HG02885 (cell line): ENCODE data around the gene E2F8.
"Not testable (repeated sequence)": the region's sequence is repeated elsewhere in the genome, so short reads cannot be mapped to it uniquely, and the experiment has no call there.

Experiments used
- ATAC-seq: cut with Tn5 transposase; IDR thresholded peaks from one replicate; pipeline ENCODE4 v1.9.1; 2021; ENCODE audit warnings: mild to moderate bottlenecking; ENCODE audit not compliant: unreplicated experiment, poor library complexity

The E2F8 gene

GRCh38 chr11:19240420-19241259 lies at the start of gene E2F8:
E2F8 (minus strand) TSS chr11:19240945; CDS start chr11:19240121, 824 bp downstream.
- peak; percentile 89 for ATAC-seq

GRCh38 chr11:19290356-19290755 lies 49.6 kb upstream of the E2F8 start:
- no peak for ATAC-seq

- no peak for ATAC-seq
Measured at GRCh38 chr11:19288256-19288655, 47.5 kb upstream of the E2F8 start.

DNA sequence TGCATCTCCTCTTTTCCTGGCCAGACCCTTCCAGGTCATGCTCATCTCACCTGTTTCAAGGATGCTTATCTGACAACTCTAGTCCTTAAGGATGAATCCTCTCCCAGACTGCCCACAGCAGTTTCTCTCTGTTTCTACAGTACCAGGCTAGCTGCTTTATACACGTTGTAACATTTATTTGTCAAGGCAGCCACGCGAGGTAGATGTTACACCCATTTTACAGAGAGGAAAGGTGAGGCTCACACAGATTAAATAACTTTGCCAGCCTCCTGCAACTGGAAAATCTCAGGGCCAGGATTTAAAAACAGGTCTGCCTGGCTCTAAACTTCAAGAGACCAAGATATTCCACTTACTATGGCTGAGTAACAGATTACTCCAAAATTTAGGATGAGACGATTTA lies 45.7 kb upstream of the E2F8 start:
- ATAC-seq: no peak

GRCh38 chr11:19284881-19285280 lies 44.1 kb upstream of the E2F8 start:
- no peak for ATAC-seq

DNA sequence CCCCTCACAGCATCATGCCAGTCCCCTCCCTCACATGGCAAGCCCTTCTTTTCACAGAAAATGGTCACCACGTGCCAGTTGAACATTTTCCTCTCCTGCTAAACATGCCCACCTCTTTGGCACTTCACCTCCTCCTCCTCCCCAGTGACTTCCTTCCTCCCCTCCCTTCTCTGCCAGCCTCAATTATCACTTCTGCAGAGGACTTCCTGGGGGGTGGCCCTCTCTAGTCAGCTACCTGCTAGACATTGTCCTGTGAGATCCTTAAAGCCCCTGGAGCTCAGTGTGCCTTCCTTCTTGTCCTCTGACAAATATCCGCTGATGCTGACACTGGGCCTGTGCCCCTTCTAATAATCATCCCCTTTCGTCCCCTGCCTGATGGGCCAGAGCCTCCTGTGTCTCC lies 43.2 kb upstream of the E2F8 start:
- ATAC-seq: no peak

DNA sequence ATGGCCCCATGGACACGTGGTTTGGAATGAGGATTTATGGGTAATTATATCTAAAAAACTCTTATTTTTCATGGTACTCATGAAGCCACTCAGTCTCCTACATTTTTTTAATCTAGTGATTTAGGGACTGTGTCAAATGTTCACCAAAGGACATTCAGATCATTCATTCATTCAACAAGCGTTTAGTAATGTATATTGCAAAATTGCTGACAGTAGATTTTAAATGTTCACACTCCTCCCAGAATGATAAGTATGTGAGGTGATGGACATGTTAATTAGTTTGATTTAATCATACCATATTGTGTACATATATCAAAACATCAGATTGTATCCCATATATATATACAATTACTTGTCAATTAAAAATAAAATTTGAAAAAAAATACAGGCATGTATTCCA lies 40.8 kb upstream of the E2F8 start:
- ATAC-seq: no peak

DNA sequence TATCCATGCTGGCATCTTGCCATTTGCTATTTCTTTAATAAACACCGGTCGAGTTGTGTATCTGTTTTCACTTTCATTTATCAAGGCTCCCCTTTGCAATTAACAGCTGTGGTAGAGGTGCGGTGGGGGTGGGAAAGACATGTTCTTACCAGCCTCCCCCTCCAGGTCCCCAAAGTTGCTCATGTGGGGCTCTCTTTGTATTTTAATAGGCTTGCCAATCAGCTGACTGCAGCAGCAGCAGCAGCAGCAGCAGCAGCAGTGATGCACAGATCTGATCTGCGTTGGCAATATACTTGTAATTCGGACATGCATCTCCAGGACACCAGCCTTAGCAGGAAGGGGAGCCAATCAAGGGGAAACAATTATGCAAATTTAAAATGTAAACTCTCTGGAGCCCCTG lies 40.3 kb upstream of the E2F8 start:
- ATAC-seq: peak; percentile 58

DNA sequence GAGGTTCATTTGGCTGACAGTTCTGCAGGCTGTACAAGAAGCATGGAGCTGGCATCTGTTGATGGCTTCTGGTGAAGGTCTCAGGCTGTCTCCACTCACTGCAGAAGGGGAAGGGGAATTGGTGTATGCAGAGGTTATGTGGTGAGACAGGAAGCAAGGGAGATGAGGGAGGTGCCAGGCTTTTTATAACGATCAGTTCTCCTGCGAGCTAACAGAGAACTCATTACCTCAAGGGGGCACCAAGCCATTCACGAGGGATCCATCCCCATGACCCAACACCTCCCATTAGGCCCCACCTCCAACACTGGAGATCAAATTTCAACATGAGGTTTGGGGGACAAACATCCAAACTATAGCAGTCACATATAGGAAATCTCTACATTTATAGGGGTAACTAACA lies 38.7 kb upstream of the E2F8 start:
- no peak for ATAC-seq

DNA sequence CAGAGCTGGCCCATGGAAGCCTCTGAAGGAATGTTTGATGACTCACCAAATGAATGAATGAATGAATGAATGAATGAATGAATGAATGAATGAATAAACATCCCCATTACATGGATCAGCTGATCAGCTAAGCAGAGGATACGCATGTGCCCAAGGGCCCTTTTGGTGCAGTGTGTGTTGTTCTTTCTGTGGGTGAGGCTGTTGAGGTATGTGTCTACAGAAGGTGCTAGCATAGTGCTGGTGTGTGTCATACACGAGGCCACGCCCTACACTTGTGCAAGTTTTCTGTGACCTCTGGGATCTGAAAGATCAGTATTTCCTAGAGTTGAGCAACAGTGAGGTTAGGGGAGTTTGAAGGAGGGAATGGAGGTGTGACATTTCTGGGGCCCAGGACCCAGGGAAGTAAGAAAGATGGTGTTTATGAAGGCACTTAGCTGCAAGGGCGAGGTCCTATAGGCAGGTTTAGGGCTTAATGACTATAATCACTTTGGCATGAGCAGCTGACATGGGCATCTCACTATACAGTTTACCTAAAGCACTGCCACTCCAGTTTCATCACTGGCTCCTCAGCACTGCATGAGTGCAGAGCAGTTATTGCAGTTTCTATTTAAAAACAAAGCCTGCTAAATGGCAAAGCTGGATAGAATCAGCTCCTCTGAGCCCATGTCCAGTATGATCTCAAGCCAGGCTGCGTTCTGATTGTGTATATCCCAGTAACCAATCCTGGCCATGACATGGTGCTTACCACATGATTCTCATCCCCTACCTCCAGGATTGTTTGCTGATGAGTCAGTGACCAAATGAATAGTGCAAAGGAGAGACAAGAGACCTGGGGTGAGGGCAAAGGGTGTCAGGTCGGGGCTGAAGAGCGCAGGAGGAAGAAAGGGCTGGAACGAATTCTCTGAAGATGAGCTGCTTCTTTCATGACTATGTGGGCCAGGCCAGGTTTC lies 36.4 kb upstream of the E2F8 start:
- ATAC-seq: no peak

DNA sequence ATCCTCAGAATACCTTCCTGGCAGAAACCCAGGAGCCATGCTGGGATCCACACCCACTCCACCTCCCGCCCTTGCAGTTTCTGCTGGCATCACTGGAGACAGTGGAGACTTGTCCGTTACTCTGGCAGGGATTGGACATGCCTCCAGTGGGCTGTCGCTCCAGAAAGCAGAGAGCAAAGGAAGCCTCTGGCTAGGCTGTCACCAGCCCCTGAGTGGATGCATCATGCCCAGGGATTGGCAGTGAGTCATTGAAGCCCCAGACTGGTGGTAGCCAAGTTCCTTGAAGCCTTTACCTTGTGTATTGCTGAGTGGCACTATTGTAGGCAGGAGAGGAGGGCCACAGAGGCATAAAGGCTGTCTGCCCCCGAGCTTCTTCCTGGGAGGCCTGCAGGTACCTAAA lies 34.8 kb upstream of the E2F8 start:
- no peak for ATAC-seq

DNA sequence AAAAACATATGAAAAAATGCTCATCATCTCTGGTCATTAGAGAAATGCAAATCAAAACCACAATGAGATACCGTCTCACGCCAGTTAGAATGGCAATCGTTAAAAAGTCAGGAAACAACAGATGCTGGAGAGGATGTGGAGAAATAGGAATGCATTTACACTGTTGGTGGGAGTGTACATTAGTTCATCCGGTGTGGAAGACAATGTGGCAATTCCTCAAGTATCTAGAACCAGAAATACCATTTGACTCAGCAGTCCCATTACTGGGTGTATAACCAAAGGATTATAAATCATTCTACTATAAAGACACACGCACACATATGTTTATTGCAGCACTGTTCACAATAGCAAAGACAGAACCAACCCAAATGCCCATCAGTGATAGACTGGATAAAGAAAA lies 32.5 kb upstream of the E2F8 start:
- ATAC-seq: not testable (repeated sequence)

- ATAC-seq: no peak
Measured at GRCh38 chr11:19268909-19269308, 28.2 kb upstream of the E2F8 start.

DNA sequence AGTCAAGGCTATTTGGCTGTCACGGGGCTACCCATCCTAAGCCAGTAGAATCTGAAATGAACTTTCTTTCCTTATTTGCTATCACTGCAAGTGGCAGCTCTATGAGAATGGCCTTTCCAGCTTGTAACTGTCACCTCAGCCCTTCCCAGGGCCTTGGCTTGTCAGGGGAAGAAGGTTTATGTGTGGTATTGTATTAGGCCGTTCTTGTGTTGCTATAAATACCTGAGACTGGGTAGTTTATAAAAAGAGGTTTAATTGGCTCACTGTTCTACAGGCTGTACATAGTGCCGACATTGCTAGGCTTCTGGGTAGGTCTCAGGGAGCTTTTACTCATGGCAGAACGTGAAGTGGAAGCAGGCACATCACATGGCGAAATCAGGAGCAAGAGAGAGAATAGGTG lies 26.8 kb upstream of the E2F8 start:
- ATAC-seq: no peak

GRCh38 chr11:19263333-19263732 lies 22.6 kb upstream of the E2F8 start:
- ATAC-seq: no peak

DNA sequence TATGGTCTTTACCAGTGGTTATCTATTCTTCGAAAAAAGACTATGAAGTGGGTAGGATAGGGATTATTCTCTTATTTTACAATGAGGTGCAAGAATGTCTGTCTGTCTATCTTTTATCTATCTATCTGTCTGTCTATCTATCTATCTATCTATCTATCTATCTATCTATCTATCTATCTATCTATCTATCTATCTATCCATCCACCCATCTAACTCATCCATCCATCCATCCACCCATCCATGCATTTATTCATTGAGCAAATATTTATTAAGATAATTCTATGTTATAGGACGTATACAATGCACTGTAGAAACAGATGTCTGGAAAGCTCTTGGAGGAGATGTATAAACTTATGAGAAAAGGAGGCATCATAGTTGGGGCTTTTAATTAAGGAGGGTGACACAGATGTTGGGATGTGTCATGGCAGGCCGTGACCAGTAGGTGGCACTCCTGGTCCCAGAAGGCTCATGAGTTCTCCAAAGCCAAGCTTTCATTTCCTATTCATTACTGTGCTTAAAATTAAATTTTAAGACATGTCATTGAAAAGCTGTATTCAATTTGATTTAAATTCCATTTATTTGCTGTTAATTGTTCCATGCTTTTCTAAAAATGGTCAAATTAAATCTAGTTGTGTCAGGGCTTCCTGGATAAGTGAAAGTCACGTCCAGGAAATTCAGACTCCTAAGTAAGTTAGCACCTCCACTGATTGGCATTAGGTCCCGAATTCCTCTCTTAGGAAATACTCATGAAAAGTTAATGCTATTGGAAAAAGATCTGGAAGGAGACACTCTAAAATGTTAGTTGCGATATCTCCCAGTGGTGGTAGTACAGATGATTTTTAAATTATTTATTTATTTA lies 19.0 kb upstream of the E2F8 start:
- peak; percentile 82 for ATAC-seq

DNA sequence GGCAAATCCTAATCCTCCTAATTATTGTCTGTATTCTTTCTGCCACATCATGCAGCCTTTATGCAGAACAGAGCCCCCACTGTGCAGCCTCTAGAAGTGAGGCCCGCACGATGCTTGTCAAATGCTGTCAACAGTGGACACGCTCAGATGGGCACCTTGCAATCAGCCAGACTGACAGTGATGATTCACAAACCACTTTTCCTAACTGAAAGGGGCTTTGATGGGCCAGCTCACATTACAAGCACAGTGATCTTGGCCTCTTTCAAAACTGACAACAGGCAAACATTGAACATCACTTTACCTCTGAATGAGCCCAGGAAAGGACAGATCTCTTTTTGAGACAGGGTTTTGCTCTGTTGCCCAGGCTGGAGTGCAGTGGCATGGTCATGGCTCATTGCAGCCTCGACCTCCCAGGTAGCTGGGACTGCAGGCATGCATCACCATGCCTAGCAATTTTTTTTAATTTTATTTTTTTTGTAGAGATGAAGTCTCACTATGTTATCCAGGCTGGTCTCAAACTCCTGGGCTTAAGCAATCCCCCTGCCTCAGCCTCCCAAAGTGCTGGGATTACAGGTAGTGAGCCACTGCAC lies 18.0 kb upstream of the E2F8 start:
- ATAC-seq: no peak

DNA sequence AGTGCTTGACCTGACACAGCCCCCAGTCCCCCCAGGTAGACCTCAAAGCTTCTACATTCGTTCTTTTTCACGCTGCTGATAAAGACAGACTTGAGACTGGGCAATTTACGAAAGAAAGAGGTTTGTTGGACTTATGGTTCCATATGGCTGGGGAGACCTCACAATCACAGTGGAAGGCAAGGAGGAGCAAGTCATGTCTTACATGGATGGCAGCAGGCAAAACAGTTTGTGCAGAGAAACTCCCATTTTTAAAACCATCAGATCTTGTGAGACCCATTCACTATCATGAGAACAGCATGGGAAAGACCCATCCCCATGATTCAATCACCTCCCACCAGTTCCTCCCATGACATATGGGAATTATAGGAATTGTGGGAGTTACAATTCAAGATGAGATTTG lies 13.7 kb upstream of the E2F8 start:
- ATAC-seq: not testable (repeated sequence)

GRCh38 chr11:19253817-19254216 lies 13.1 kb upstream of the E2F8 start:
- no peak for ATAC-seq

DNA sequence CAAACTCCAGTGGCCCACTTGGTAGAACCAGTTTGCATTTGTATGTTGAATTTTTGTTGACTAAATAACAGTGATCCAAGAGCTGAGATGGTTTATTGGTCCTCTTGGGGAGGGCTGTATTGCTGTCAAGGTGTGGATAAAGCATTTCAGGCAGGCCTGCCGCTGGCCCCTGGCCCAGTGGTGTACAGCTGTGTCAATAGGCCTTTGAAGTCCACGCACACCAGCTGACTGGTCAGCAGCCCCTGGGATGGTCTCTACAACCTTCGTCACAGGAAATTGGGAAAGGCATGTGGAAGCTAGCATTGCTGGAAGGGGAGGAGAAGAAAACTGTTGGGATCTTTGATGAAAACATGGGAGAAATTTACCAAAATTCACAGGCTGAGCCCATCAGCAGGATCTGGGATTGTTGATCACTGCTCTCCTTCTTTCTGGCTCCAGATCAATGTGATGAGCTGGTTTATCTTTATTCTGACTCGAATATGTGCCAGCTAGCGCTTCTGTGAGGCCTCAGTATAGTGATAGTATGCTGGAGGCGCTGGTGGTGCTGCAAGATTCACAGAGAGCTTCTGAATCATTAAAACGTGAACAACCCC lies 12.5 kb upstream of the E2F8 start:
- ATAC-seq: no peak
